ENCODE data around the gene ST6GALNAC4.

DNA sequence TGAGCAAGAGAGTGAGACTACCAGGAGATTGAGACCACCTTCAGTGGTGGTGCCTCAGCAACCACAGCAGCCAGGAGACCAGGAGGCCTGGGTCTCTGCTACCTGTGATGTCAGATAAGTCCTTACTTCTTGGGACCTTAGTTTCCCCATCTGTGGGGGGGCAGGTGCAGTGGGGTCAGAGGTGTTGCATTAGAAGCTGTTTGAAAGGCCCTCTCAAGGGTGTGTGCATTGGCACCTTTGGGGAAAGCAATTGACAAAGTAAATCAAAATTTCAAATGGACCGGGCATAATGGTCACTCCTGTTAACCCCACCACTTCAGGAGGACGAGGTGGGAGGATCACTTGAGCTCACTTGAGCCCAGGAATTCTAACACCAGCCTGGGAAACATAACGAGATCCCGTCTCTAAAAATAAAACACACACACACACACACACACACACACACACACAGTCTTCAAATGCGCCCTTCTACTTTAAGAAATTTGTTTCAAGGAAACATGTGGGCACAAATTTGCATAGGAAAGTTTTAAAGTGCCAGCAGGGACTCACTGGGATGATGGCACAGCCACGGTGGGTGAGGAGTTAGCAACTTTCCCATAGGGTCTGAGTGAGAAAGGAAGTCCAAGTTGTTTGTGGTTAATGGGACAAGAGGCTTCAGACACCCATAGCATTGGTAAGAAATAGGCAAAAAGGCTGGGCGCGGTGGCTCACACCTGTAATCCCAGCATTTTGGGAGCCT is 38.0 kb downstream of the ST6GALNAC4 start:
- TF ChIP-seq, protein P1, sequence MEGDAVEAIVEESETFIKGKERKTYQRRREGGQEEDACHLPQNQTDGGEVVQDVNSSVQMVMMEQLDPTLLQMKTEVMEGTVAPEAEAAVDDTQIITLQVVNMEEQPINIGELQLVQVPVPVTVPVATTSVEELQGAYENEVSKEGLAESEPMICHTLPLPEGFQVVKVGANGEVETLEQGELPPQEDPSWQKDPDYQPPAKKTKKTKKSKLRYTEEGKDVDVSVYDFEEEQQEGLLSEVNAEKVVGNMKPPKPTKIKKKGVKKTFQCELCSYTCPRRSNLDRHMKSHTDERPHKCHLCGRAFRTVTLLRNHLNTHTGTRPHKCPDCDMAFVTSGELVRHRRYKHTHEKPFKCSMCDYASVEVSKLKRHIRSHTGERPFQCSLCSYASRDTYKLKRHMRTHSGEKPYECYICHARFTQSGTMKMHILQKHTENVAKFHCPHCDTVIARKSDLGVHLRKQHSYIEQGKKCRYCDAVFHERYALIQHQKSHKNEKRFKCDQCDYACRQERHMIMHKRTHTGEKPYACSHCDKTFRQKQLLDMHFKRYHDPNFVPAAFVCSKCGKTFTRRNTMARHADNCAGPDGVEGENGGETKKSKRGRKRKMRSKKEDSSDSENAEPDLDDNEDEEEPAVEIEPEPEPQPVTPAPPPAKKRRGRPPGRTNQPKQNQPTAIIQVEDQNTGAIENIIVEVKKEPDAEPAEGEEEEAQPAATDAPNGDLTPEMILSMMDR (IDR thresholded peaks at IDR 0.05) = no peak
- TF ChIP-seq POLR2A (IDR thresholded peaks at IDR 0.05) = no peak

All from esophagus squamous epithelium (tissue), 4 donors.